ENCODE data around the gene EGFL7. TPM values are rescaled to one million over a fixed set of nuclear protein-coding genes. Genes with fewer than 3 reads are reported as not detected.

Gene EGFL7
- total RNA-seq, 2 experiments from 2014 or later, result 1.1 to 1.6 TPM

GRCh38 chr9:136625101-136626065 lies 37.3 kb upstream of the EGFL7 start:
- no peak overlapping the region for H3K27ac Mint-ChIP-seq
- no peaks in the 10 kb centered on the region for H3K9me3 Mint-ChIP-seq
- TF ChIP-seq CTCF (IDR thresholded peaks at IDR 0.05), result no peak
- no peak for ATAC-seq
- H3K36me3 Mint-ChIP-seq (ENCODE audit: low read depth), result no peaks in the 10 kb centered on the region
- no peak overlapping the region for H3K4me3 Mint-ChIP-seq
- intact Hi-C loops (cut with micrococcal nuclease), result no loop called here
- peaks cover 6% of the 10 kb centered on the region for H3K27me3 Mint-ChIP-seq
- ChIA-PET CTCF (interaction anchor here (1.2 to 7.6 kb wide), 2 partner anchors 101 to 138 kb away, joined by 3 to 93 read pairs; no protein-coding TSS in a partner anchor), POLR2A (no interaction called here)
- H3K4me1 Mint-ChIP-seq (ENCODE audit: low read depth), result peaks cover 1% of the 10 kb centered on the region
- no peak for DNase-seq

- POLR2A ChIA-PET, result no interaction called here
- ATAC-seq, result no peak
These were observed 36.5 kb upstream of the EGFL7 start for GRCh38 chr9:136626066-136626725.

GRCh38 chr9:136626740-136627642 lies 35.7 kb upstream of the EGFL7 start:
- DNase-seq, result no peak
- no peak for ATAC-seq
- Mint-ChIP-seq H3K4me1 (ENCODE audit: low read depth) (peaks cover 1% of the 10 kb centered on the region), H3K27me3 (peaks cover 6% of the 10 kb centered on the region), H3K4me3 (no peak overlapping the region), H3K9me3 (no peaks in the 10 kb centered on the region), H3K36me3 (ENCODE audit: low read depth) (no peaks in the 10 kb centered on the region), H3K27ac (no peak overlapping the region)
- intact Hi-C loops (cut with micrococcal nuclease), result no loop called here
- CTCF ChIA-PET, result interaction anchor here (1.2 to 7.6 kb wide), 4 partner anchors 9 to 140 kb away, joined by 3 to 93 read pairs (median 3); no protein-coding TSS in a partner anchor
- POLR2A ChIA-PET, result interaction anchor here (1.7 kb wide), 1 partner anchor 79 kb away, joined by 3 read pairs; no protein-coding TSS in a partner anchor
- no peak for TF ChIP-seq CTCF (IDR thresholded peaks at IDR 0.05)

More at GRCh38 chr9:136626066-136626725, 36.5 kb upstream of the EGFL7 start:
- Mint-ChIP-seq H3K27ac (no peak overlapping the region), H3K9me3 (no peaks in the 10 kb centered on the region), H3K36me3 (ENCODE audit: low read depth) (no peaks in the 10 kb centered on the region), H3K27me3 (peaks cover 6% of the 10 kb centered on the region), H3K4me1 (ENCODE audit: low read depth) (peaks cover 1% of the 10 kb centered on the region), H3K4me3 (no peak overlapping the region)
- no peak for DNase-seq
- TF ChIP-seq CTCF (IDR thresholded peaks at IDR 0.05), result no peak
- intact Hi-C loops (cut with micrococcal nuclease), result no loop called here
- CTCF ChIA-PET, result interaction anchor here (1.2 to 7.6 kb wide), 2 partner anchors 102 to 139 kb away, joined by 3 to 93 read pairs; no protein-coding TSS in a partner anchor

- peaks cover 1% of the 10 kb centered on the region for H3K4me1 Mint-ChIP-seq (ENCODE audit: low read depth)
- H3K36me3 Mint-ChIP-seq (ENCODE audit: low read depth), result no peaks in the 10 kb centered on the region
- ChIA-PET POLR2A (interaction anchor here (1.2 to 1.7 kb wide), 2 partner anchors 29 to 79 kb away, joined by 3 read pairs; no protein-coding TSS in a partner anchor), CTCF (interaction anchor here (1.0 to 7.6 kb wide), 4 partner anchors 10 to 141 kb away, joined by 3 to 93 read pairs (median 4); no protein-coding TSS in a partner anchor)
- peaks cover 6% of the 10 kb centered on the region for H3K27me3 Mint-ChIP-seq
- ATAC-seq (no peak), DNase-seq (no peak)
- no peak overlapping the region for H3K27ac Mint-ChIP-seq
- intact Hi-C loops (cut with micrococcal nuclease), result no loop called here
- no peak for TF ChIP-seq CTCF (IDR thresholded peaks at IDR 0.05)
- H3K9me3 Mint-ChIP-seq, result no peaks in the 10 kb centered on the region
- H3K4me3 Mint-ChIP-seq, result no peak overlapping the region
These were observed 35.0 kb upstream of the EGFL7 start for GRCh38 chr9:136627703-136628102.
